HL-60/S4 (cell line): ENCODE data around the gene ZNF705A.
"Not testable (repeated sequence)": the region's sequence is repeated elsewhere in the genome, so short reads cannot be mapped to it uniquely, and the experiment has no call there.

Experiments used
- in situ Hi-C: fragments of 300-500 bp; cut with MboI; formaldehyde crosslinking; loops from 2 replicates; pipeline ENCODE4 v1.14.3; 2022; ENCODE audit warnings: low sequenced_read_pairs

The ZNF705A gene

GRCh38 chr12:8183346-8183745 is 26.5 kb downstream of the ZNF705A start:
- in situ Hi-C loops: not testable (repeated sequence)

GRCh38 chr12:8184206-8184605 is 27.4 kb downstream of the ZNF705A start:
- in situ Hi-C loops: not testable (repeated sequence)

GRCh38 chr12:8188088-8188487 is 31.3 kb downstream of the ZNF705A start:
- in situ Hi-C loops: not testable (repeated sequence)

GRCh38 chr12:8197685-8198308 is 41.0 kb downstream of the ZNF705A start:
- in situ Hi-C loops: not testable (repeated sequence)

GRCh38 chr12:8218711-8219382 is 62.0 kb downstream of the ZNF705A start:
- in situ Hi-C loops: not testable (repeated sequence)

GRCh38 chr12:8221375-8221774 is 64.6 kb downstream of the ZNF705A start:
- in situ Hi-C loops: not testable (repeated sequence)

GRCh38 chr12:8221844-8222243 is 65.0 kb downstream of the ZNF705A start:
- in situ Hi-C loops: not testable (repeated sequence)

- in situ Hi-C loops: not testable (repeated sequence)
These were observed 65.5 kb downstream of the ZNF705A start for GRCh38 chr12:8222303-8222702.

GRCh38 chr12:8223646-8224045 is 66.8 kb downstream of the ZNF705A start:
- in situ Hi-C loops: not testable (repeated sequence)

GRCh38 chr12:8224782-8225181 is 68.0 kb downstream of the ZNF705A start:
- in situ Hi-C loops: loop anchor here (25.0 kb wide), 1 partner anchor 112 kb away; the partner anchor contains the start of gene CLEC4A

- in situ Hi-C loops: loop anchor here (25.0 kb wide), 1 partner anchor 114 kb away; the partner anchor contains the start of gene CLEC4A
These were observed 69.5 kb downstream of the ZNF705A start for GRCh38 chr12:8226355-8226754.

- in situ Hi-C loops: loop anchor here (25.0 kb wide), 1 partner anchor 115 kb away; the partner anchor contains the start of gene CLEC4A
These were observed 70.3 kb downstream of the ZNF705A start, which contains the start of gene FAM90A1 for GRCh38 chr12:8226992-8227731. TSS of gene FAM90A1 (minus strand) at chr12:8227618. CDS start at chr12:8224832, 2,786 bp downstream.

- in situ Hi-C loops: loop anchor here (25.0 kb wide), 1 partner anchor 115 kb away; the partner anchor contains the start of gene CLEC4A
These were observed 70.9 kb downstream of the ZNF705A start for GRCh38 chr12:8227732-8228077.

GRCh38 chr12:8228607-8229006 is 71.8 kb downstream of the ZNF705A start:
- in situ Hi-C loops: loop anchor here (25.0 kb wide), 1 partner anchor 116 kb away; the partner anchor contains the start of gene CLEC4A

- in situ Hi-C loops: loop anchor here (25.0 kb wide), 1 partner anchor 117 kb away; the partner anchor contains the start of gene CLEC4A
These were observed 72.7 kb downstream of the ZNF705A start for GRCh38 chr12:8229486-8229885.
